HCT116 (cell line): ENCODE measurements around the gene AMDHD2. TPM values are rescaled to one million over a fixed set of nuclear protein-coding genes. Genes with fewer than 3 reads are reported as not detected.

Experiments
- ATAC-seq: fragments of 200-7000 bp; cut with Tn5 transposase; 2 replicates; pipeline ENCODE4 v1.9.1; 2020; ENCODE audit warnings: mild to moderate bottlenecking, moderate library complexity
- BruUV-seq: library from RNA; stranded (reverse); fragments of 400-500 nt; replicated peaks from 2 replicates; lab custom pipeline; 2021; lab: Mats Ljungman, UMichigan
- CTCF ChIA-PET: fragments of 300-600 bp; sonication (Branson Sonifier 250); formaldehyde crosslinking; loops from one replicate; lab custom pipeline; 2021; ENCODE audit warnings: antibody characterized with exemption; lab: Charles Lee
- POLR2A ChIA-PET: fragments of 300-600, 350-600 bp; sonication (Branson Sonifier 250); formaldehyde crosslinking; loops from one replicate; lab custom pipeline; 2021; ENCODE audit warnings: antibody characterized with exemption; lab: Charles Lee
- RAD21 ChIA-PET, 2 experiments: fragments of 300-600 bp; sonication (Branson Sonifier 250); formaldehyde crosslinking; loops; one replicate each; lab custom pipeline; 2023; ENCODE audit warnings: low total read pairs in 2 of 2; ENCODE audit not compliant: uncharacterized antibody in 2 of 2, unreplicated experiment in 2 of 2, low non-redundant PET in 1 of 2; lab: Charles Lee
- DNase-seq: peaks from one replicate; pipeline ENCODE4 v3.0.0-alpha.2; 2010; ENCODE audit warnings: low read depth, low spot score
- H2AFZ ChIP-seq: fragments of 200-600 bp; shearing (Covaris generic), sonication (generic); 2 replicates; pipeline ENCODE4 v1.6.1; 2017; ENCODE audit warnings: low read depth, mixed run types, mixed read lengths, antibody characterized with exemption, low read length; ENCODE audit not compliant: poor library complexity, severe bottlenecking
- H3K27ac ChIP-seq: 2 replicates; pipeline ENCODE4 v1.5.1; 2012; ENCODE audit warnings: low read depth, low read length
- H3K27me3 ChIP-seq: fragments of 200-600 bp; sonication (generic); 2 replicates; pipeline ENCODE4 v1.6.1; 2016; ENCODE audit warnings: mixed run types, low read length, mixed read lengths; ENCODE audit not compliant: insufficient read depth
- H3K36me3 ChIP-seq, 2 experiments: fragments of 200-500 bp in 1 of 2; fragments of 200-600 bp in 1 of 2; sonication (Bioruptor generic) in 1 of 2; sonication (generic) in 1 of 2; 2 replicates each; pipeline versions ENCODE4 v1.5.1 to v1.6.1; 2014 to 2016; ENCODE audit warnings: low read length in 2 of 2, inconsistent platforms in 1 of 2, mixed read lengths in 1 of 2, mixed run types in 1 of 2; ENCODE audit not compliant: insufficient read depth in 2 of 2, control insufficient read depth in 1 of 2
- H3K4me1 ChIP-seq, 2 experiments: fragments of 200-600 bp in 1 of 2; sonication (generic) in 1 of 2; 2 replicates each; pipeline versions ENCODE4 v1.5.1 to v1.6.1; 2012 to 2017; ENCODE audit warnings: low read length in 2 of 2, inconsistent platforms in 1 of 2, mild to moderate bottlenecking in 1 of 2, mixed read lengths in 1 of 2, mixed run types in 1 of 2, moderate library complexity in 1 of 2; ENCODE audit not compliant: insufficient read depth in 2 of 2, control insufficient read depth in 1 of 2
- H3K4me2 ChIP-seq: fragments of 200-600 bp; sonication (generic); 2 replicates; pipeline ENCODE4 v1.6.1; 2017; ENCODE audit warnings: mixed run types, low read length, mixed read lengths
- H3K4me3 ChIP-seq, 2 experiments: fragments of 200-600 bp in 1 of 2; sonication (generic) in 1 of 2; replicated peaks in 1 of 2; 2 replicates each; pipeline ENCODE4 v1.5.1; 2011 to 2016; ENCODE audit warnings: low read length in 2 of 2, control low read depth in 1 of 2, low read depth in 1 of 2, mild to moderate bottlenecking in 1 of 2, mixed read lengths in 1 of 2, mixed run types in 1 of 2
- H3K79me2 ChIP-seq: fragments of 200-600 bp; sonication (generic); 2 replicates; pipeline ENCODE4 v1.6.1; 2017; ENCODE audit warnings: mild to moderate bottlenecking, mixed run types, low read length, moderate library complexity, mixed read lengths; ENCODE audit not compliant: insufficient read depth
- H3K9ac ChIP-seq: fragments of 200-600 bp; sonication (generic); 2 replicates; pipeline ENCODE4 v1.6.1; 2016; ENCODE audit warnings: low read length, mixed read lengths
- H3K9me2 ChIP-seq: fragments of 200-600 bp; sonication (generic), shearing (Covaris generic); 2 replicates; pipeline ENCODE4 v1.6.1; 2017; ENCODE audit warnings: mixed run types, mild to moderate bottlenecking, moderate library complexity; ENCODE audit not compliant: insufficient read depth
- H3K9me3 ChIP-seq, 2 experiments: fragments of 200-500 bp in 1 of 2; fragments of 200-600 bp in 1 of 2; sonication (Bioruptor generic) in 1 of 2; sonication (generic) in 1 of 2; 2 replicates each; pipeline ENCODE4 v1.6.1; 2014 to 2017; ENCODE audit warnings: low read length in 2 of 2, mixed read lengths in 2 of 2, inconsistent platforms in 1 of 2, low read depth in 1 of 2, mild to moderate bottlenecking in 1 of 2, mixed run types in 1 of 2, moderate library complexity in 1 of 2; ENCODE audit not compliant: control insufficient read depth in 1 of 2, insufficient read depth in 1 of 2
- H4K20me1 ChIP-seq: fragments of 200-600 bp; sonication (generic), shearing (Covaris generic); 2 replicates; pipeline ENCODE4 v1.6.1; 2017; ENCODE audit warnings: mixed run types, mild to moderate bottlenecking, moderate library complexity; ENCODE audit not compliant: insufficient read depth
- ATF3 ChIP-seq: IDR thresholded peaks from 2 replicates; pipeline ENCODE4 v1.6.1; 2012
- CBX3 ChIP-seq: IDR thresholded peaks from 2 replicates; pipeline ENCODE4 v1.6.1; 2012; ENCODE audit warnings: low read depth
- CEBPB ChIP-seq: IDR thresholded peaks from 2 replicates; pipeline ENCODE4 v1.6.1; 2012; ENCODE audit warnings: low read depth
- CTCF ChIP-seq, 3 experiments: fragments of 200-600 bp in 1 of 3; sonication (generic) in 1 of 3; IDR thresholded peaks in 2 of 3; conservative IDR thresholded peaks in 1 of 3; 2 replicates each; pipeline ENCODE4 v1.5.1; 2012 to 2017; ENCODE audit warnings: low read depth in 2 of 3, low read length in 2 of 3, antibody characterized with exemption in 1 of 3, borderline replicate concordance in 1 of 3, control low read depth in 1 of 3, mild to moderate bottlenecking in 1 of 3, mixed read lengths in 1 of 3, mixed run types in 1 of 3, moderate library complexity in 1 of 3; ENCODE audit not compliant: insufficient read depth in 1 of 3
- EGR1 ChIP-seq: IDR thresholded peaks from 2 replicates; pipeline ENCODE4 v1.6.1; 2012; ENCODE audit warnings: low read depth
- EZH2 ChIP-seq: fragments of 200-600 bp; sonication (generic); IDR thresholded peaks from 2 replicates; pipeline ENCODE4 v1.6.1; 2017; ENCODE audit warnings: antibody characterized with exemption, mixed run types
- EZH2phosphoT487 ChIP-seq: fragments of 200-600 bp; IDR thresholded peaks from 2 replicates; pipeline ENCODE4 v1.6.1; 2018; ENCODE audit warnings: antibody characterized with exemption, borderline replicate concordance
- FOSL1 ChIP-seq: IDR thresholded peaks from 2 replicates; pipeline ENCODE4 v1.6.1; 2012; ENCODE audit warnings: low read depth
- JUND ChIP-seq: IDR thresholded peaks from 2 replicates; pipeline ENCODE4 v1.6.1; 2012
- RAD21 ChIP-seq: IDR thresholded peaks from 2 replicates; pipeline ENCODE4 v1.6.1; 2012; ENCODE audit warnings: low read depth, mild to moderate bottlenecking
- REST ChIP-seq: IDR thresholded peaks from 2 replicates; pipeline ENCODE4 v1.6.1; 2012; ENCODE audit warnings: low read depth
- SIN3A ChIP-seq: IDR thresholded peaks from 2 replicates; pipeline ENCODE4 v1.6.1; 2012; ENCODE audit warnings: low read depth
- SP1 ChIP-seq: IDR thresholded peaks from 2 replicates; pipeline ENCODE4 v1.6.1; 2012; ENCODE audit warnings: low read depth
- SRF ChIP-seq: IDR thresholded peaks from 2 replicates; pipeline ENCODE4 v1.6.1; 2012; ENCODE audit warnings: low read depth
- TCF7L2 ChIP-seq: IDR thresholded peaks from 2 replicates; pipeline ENCODE4 v1.7.0; 2011; ENCODE audit warnings: borderline replicate concordance, inconsistent platforms; ENCODE audit not compliant: insufficient read depth, insufficient read length; ENCODE audit errors: extremely low read depth
- YY1 ChIP-seq: IDR thresholded peaks from 2 replicates; pipeline ENCODE4 v1.6.1; 2011; ENCODE audit warnings: low read length, low read depth, moderate library complexity, mild to moderate bottlenecking; ENCODE audit not compliant: insufficient replicate concordance; ENCODE audit errors: extremely low read depth
- ZBTB33 ChIP-seq: IDR thresholded peaks from 2 replicates; pipeline ENCODE4 v1.6.1; 2011; ENCODE audit warnings: mild to moderate bottlenecking, low read length, moderate library complexity; ENCODE audit not compliant: insufficient replicate concordance; ENCODE audit errors: extremely low read depth
- ZNF274 ChIP-seq: fragments of 200-500 bp; sonication (Bioruptor generic); IDR thresholded peaks from 2 replicates; pipeline ENCODE4 v1.6.1; 2014; ENCODE audit warnings: mild to moderate bottlenecking, low read depth, low read length, inconsistent platforms
- intact Hi-C: fragments of 100-400 bp; cut with micrococcal nuclease; formaldehyde crosslinking; loops from 2 replicates; pipeline ENCODE4 v1.10.0; 2022
- total RNA-seq: library from RNA; stranded (reverse); gene quantifications from one replicate; pipeline ENCODE4 v1.2.1, GENCODE V29; 2021; ENCODE audit not compliant: unreplicated experiment

AMDHD2 gene
- total RNA-seq, 1 experiment from 2014 or later, result 42.9 TPM

- no peak for TF ChIP-seq REST
- TF ChIP-seq TCF7L2, result no peak
- no peak for TF ChIP-seq JUND
- TF ChIP-seq EZH2, result no peak
- TF ChIP-seq CEBPB, result no peak
- TF ChIP-seq RAD21, result no peak
- no peak for TF ChIP-seq SRF
- TF ChIP-seq YY1, result no peak
These were observed 43.8 kb upstream of the AMDHD2 start (continued) for GRCh38 chr16:2476345-2476720.

- no peak overlapping the region for H3K27ac ChIP-seq
These were observed 43.4 kb upstream of the AMDHD2 start for GRCh38 chr16:2476741-2477140.

More at GRCh38 chr16:2476741-2477140, 43.4 kb upstream of the AMDHD2 start:
- ChIA-PET POLR2A (no interaction called here), CTCF (no interaction called here), RAD21 (no interaction called here)
- H2AFZ ChIP-seq, result no peak overlapping the region
- H3K9ac ChIP-seq, result no peak overlapping the region
- TF ChIP-seq SIN3A (no peak), RAD21 (no peak), ATF3 (no peak), TCF7L2 (no peak), CBX3 (no peak), EGR1 (no peak), EZH2phosphoT487 (no peak), CTCF (IDR thresholded peaks at IDR 0.05 in 2 of 3, conservative IDR thresholded peaks at IDR 0.05 in 1 of 3; ENCODE audit: borderline replicate concordance in 1 of 3, insufficient read depth in 1 of 3, low read depth in 2 of 3, low read length in 2 of 3) (no peak), FOSL1 (no peak), SP1 (no peak), EZH2 (no peak), JUND (no peak), YY1 (no peak), CEBPB (no peak), ZBTB33 (no peak), ZNF274 (no peak), SRF (no peak)
- peaks cover 37% of the 10 kb centered on the region; the same call in 1 of the 2 replicates for H3K79me2 ChIP-seq
- ATAC-seq (no peak), DNase-seq (no peak)
- H3K4me2 ChIP-seq, result no peak overlapping the region
- H3K4me3 ChIP-seq, result no peak overlapping the region
- no peaks in the 10 kb centered on the region for H3K9me3 ChIP-seq
- intact Hi-C loops, result no loop called here
- H3K9me2 ChIP-seq, result no peaks in the 10 kb centered on the region
- no peaks in the 10 kb centered on the region for H4K20me1 ChIP-seq
- no peaks in the 10 kb centered on the region for H3K27me3 ChIP-seq
- H3K4me1 ChIP-seq, result peaks cover 15 to 30% of the 10 kb centered on the region in 2 experiments
- H3K36me3 ChIP-seq, result no peaks in the 10 kb centered on the region
- TSS peak; percentile 52 for BruUV-seq
